ENCODE results near the gene PSMA6.

DNA sequence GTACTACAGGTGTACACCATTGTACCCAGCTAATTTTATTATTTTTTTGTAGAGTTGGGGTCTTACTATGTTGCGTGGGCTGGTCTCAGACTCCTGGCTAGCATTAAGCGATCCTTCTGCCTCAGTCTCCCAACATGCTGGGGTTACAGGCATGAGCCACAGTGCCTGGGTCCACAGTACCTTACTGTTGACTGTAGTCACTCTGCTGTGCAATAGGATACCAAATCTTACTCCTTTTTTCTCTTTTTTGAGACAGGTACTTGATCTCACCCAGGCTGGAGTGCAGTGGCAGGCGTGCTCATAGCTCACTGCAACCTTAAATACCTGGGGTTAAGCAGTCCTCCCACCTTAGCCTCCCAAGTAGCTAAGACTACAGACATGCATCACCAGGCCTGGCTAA, 25.6 kb downstream of the PSMA6 start:
- TF ChIP-seq CTCF (conservative IDR thresholded peaks at IDR 0.05; ENCODE audit: low read depth, low read length) = no peak
- TF ChIP-seq EZH2 (IDR thresholded peaks at IDR 0.05; ENCODE audit: low read length, unreplicated experiment) = no peak
- no peak for TF ChIP-seq EZH2phosphoT487 (IDR thresholded peaks at IDR 0.05; ENCODE audit: borderline replicate concordance, low read length)

Measured in PC-3 (cell line).